NCI-H69 (cell line): ENCODE results near the gene LEKR1.
"Not testable (repeated sequence)": the region's sequence is repeated elsewhere in the genome, so short reads cannot be mapped to it uniquely, and the experiment has no call there.

ENCODE experiments used
- DNase-seq: peaks from one replicate; lab custom pipeline; 2025; lab: John Stamatoyannopoulos, UW

LEKR1 gene

GRCh38 chr3:156826144-156826895 lies at the start of gene LEKR1:
LEKR1 (plus strand) TSS chr3:156826353; CDS start chr3:156829330, 2,977 bp downstream.
- peak; percentile 91 for DNase-seq

GRCh38 chr3:156776871-156777270 lies 49.3 kb upstream of the LEKR1 start:
- DNase-seq = no peak

- no peak for DNase-seq
Measured at GRCh38 chr3:156781310-156782230, 44.6 kb upstream of the LEKR1 start.

- DNase-seq = no peak
Measured at GRCh38 chr3:156782319-156782718, 43.8 kb upstream of the LEKR1 start.

- no peak for DNase-seq
Measured at GRCh38 chr3:156782921-156783320, 43.2 kb upstream of the LEKR1 start.

- no peak for DNase-seq
Measured at GRCh38 chr3:156787001-156787400, 39.2 kb upstream of the LEKR1 start.

GRCh38 chr3:156787926-156788663 lies 38.1 kb upstream of the LEKR1 start:
- DNase-seq = no peak

GRCh38 chr3:156788846-156789245 lies 37.3 kb upstream of the LEKR1 start:
- no peak for DNase-seq

- no peak for DNase-seq
Measured at GRCh38 chr3:156790156-156790555, 36.0 kb upstream of the LEKR1 start.

- no peak for DNase-seq
Measured at GRCh38 chr3:156792114-156792513, 34.0 kb upstream of the LEKR1 start.

GRCh38 chr3:156792536-156792935 lies 33.6 kb upstream of the LEKR1 start:
- DNase-seq = no peak

GRCh38 chr3:156792945-156793344 lies 33.2 kb upstream of the LEKR1 start:
- DNase-seq = no peak

- no peak for DNase-seq
Measured at GRCh38 chr3:156793400-156793799, 32.8 kb upstream of the LEKR1 start.

- DNase-seq = no peak
Measured at GRCh38 chr3:156793851-156794250, 32.3 kb upstream of the LEKR1 start.

- DNase-seq = peak; percentile 55
Measured at GRCh38 chr3:156795890-156796481, 30.2 kb upstream of the LEKR1 start.

GRCh38 chr3:156797368-156797767 lies 28.8 kb upstream of the LEKR1 start:
- DNase-seq = no peak

- not testable (repeated sequence) for DNase-seq
Measured at GRCh38 chr3:156800287-156800686, 25.9 kb upstream of the LEKR1 start.

- no peak for DNase-seq
Measured at GRCh38 chr3:156801746-156802145, 24.4 kb upstream of the LEKR1 start.

- DNase-seq = no peak
Measured at GRCh38 chr3:156802821-156803606, 23.1 kb upstream of the LEKR1 start.

- DNase-seq = no peak
Measured at GRCh38 chr3:156803952-156804741, 22.0 kb upstream of the LEKR1 start.
